Measurements from ENCODE around the gene RBM3.

The RBM3 gene

DNA sequence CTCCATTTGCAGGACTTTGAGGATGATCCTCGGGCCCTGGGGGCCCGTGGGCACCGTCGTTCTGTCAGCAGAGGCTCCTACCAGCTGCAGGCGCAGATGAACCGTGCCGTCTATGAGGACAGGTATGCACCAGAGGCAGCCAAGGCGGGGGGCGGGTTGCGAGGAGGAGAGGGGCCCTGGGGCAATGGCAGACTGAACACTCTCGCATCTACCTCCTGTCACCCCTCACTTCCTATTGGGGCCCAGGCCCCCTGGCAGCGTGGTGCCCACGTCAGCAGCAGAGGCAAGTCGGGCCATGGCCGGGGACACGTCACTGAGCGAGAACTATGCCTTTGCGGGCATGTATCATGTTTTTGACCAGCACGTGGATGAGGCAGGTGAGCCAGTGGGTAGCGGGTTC, 25.1 kb downstream of the RBM3 start:
- POLR2A ChIA-PET = no interaction called here

DNA sequence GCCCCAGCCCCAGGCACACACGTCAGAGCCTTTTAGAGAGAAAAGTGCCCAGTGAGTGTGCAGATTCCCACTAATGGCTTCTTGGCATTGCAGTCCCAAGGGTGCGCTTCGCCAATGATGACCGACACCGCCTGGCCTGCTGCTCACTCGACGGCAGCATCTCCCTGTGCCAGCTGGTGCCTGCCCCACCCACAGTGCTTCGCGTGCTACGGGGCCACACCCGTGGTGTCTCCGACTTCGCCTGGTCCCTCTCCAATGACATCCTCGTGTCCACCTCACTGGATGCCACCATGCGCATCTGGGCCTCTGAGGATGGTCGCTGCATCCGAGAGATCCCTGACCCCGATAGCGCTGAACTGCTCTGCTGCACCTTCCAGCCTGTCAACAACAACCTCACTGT, 25.9 kb downstream of the RBM3 start:
- Histone ChIP-seq H3K36me3 (ENCODE audit: control insufficient read depth in 4 of 4, insufficient read depth in 4 of 4, low read length in 3 of 4) (peaks cover 0 to 49% (median 23%) of the 10 kb centered on the region in 4 experiments), H3K4me1 (ENCODE audit: control extremely low read depth in 1 of 4, control insufficient read depth in 4 of 4, insufficient read depth in 4 of 4, low read length in 3 of 4) (peaks cover 0 to 11% (median 6%) of the 10 kb centered on the region in 4 experiments), H3K27me3 (replicated peaks in 2 of 5; ENCODE audit: control insufficient read depth in 4 of 5, insufficient read depth in 5 of 5, low read length in 4 of 5) (no peaks in the 10 kb centered on the region), H3K27ac (ENCODE audit: insufficient read depth in 1 of 2, low read depth in 1 of 2, low read length in 2 of 2, poor library complexity in 1 of 2, severe bottlenecking in 2 of 2) (no peak overlapping the region), H3K9me3 (ENCODE audit: control extremely low read depth in 1 of 5, control insufficient read depth in 4 of 5, insufficient read depth in 2 of 5, low read depth in 1 of 5, low read length in 4 of 5) (no peaks in the 10 kb centered on the region), H3K4me3 (ENCODE audit: control insufficient read depth in 1 of 7, extremely low read depth in 1 of 7, insufficient read depth in 4 of 7, low read depth in 2 of 7, low read length in 6 of 7) (no peak overlapping the region)
- DNase-seq = no peak
- CTCF ChIA-PET = no interaction called here
- POLR2A ChIA-PET = no interaction called here
- 95% methylated on average over 18 of the region's 19 CpGs for WGBS (ENCODE audit: insufficient coverage)

More for the DNA sequence above, 25.1 kb downstream of the RBM3 start:
- Histone ChIP-seq H3K27me3 (replicated peaks in 2 of 5; ENCODE audit: control insufficient read depth in 4 of 5, insufficient read depth in 5 of 5, low read length in 4 of 5) (no peaks in the 10 kb centered on the region), H3K36me3 (ENCODE audit: control insufficient read depth in 4 of 4, insufficient read depth in 4 of 4, low read length in 3 of 4) (peaks cover 0 to 41% (median 21%) of the 10 kb centered on the region in 4 experiments), H3K27ac (ENCODE audit: insufficient read depth in 1 of 2, low read depth in 1 of 2, low read length in 2 of 2, poor library complexity in 1 of 2, severe bottlenecking in 2 of 2) (no peak overlapping the region), H3K9me3 (ENCODE audit: control extremely low read depth in 1 of 5, control insufficient read depth in 4 of 5, insufficient read depth in 2 of 5, low read depth in 1 of 5, low read length in 4 of 5) (no peaks in the 10 kb centered on the region), H3K4me3 (ENCODE audit: control insufficient read depth in 1 of 7, extremely low read depth in 1 of 7, insufficient read depth in 4 of 7, low read depth in 2 of 7, low read length in 6 of 7) (no peak overlapping the region), H3K4me1 (ENCODE audit: control extremely low read depth in 1 of 4, control insufficient read depth in 4 of 4, insufficient read depth in 4 of 4, low read length in 3 of 4) (peaks cover 0 to 11% (median 6%) of the 10 kb centered on the region in 4 experiments)
- CTCF ChIA-PET = no interaction called here
- DNase-seq = no peak
- 94% methylated on average over 15 of the region's 20 CpGs for WGBS (ENCODE audit: insufficient coverage)

DNA sequence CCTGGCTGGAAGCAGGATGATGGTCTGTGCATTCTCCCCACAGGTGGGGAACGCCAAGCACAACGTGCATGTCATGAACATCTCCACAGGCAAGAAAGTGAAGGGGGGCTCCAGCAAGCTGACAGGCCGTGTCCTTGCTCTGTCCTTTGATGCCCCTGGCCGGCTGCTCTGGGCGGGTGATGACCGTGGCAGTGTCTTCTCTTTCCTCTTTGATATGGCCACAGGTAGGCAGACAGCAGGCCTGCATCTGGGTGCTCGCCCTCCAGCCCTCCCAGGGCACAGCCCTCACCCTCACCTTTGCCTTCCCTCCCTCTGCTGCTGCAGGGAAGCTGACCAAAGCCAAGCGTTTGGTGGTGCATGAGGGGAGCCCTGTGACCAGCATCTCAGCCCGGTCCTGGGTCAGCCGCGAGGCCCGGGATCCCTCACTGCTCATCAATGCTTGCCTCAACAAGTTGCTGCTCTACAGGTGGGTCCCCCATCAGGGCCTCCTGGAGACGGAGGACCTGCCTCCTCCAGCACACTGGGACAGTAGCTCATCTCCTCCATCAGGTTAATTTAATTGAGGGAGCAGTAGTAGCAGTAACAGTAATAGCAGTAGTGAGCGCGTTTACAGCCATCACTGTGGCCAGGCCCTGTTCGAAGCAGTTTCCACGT, 27.6 kb downstream of the RBM3 start:
- POLR2A ChIA-PET = no interaction called here
- peaks cover 0 to 50% (median 23%) of the 10 kb centered on the region in 4 experiments for H3K36me3 ChIP-seq (ENCODE audit: control insufficient read depth in 4 of 4, insufficient read depth in 4 of 4, low read length in 3 of 4)

DNA sequence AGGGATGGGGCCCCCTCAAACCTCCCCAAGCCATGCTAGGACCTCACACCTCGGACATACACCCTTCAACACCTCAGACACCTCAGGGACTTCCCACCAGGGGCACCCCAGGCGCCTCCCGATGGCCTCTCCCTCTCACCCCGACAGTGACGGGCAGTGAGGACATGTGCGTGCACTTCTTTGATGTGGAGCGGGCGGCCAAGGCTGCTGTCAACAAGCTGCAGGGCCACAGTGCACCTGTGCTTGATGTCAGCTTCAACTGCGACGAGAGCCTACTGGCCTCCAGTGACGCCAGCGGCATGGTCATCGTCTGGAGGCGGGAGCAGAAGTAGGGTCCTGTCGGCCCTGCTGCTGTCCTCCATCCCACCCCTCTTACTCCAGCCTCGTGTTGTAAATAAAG, 30.4 kb downstream of the RBM3 start:
- H3K9me3 ChIP-seq (ENCODE audit: control extremely low read depth in 1 of 5, control insufficient read depth in 4 of 5, insufficient read depth in 2 of 5, low read depth in 1 of 5, low read length in 4 of 5) = no peaks in the 10 kb centered on the region
- ChIA-PET POLR2A (no interaction called here), CTCF (no interaction called here)
- H3K36me3 ChIP-seq (ENCODE audit: control insufficient read depth in 4 of 4, insufficient read depth in 4 of 4, low read length in 3 of 4) = peaks cover 0 to 42% (median 17%) of the 10 kb centered on the region in 4 experiments
- no peak overlapping the region for H3K4me3 ChIP-seq (ENCODE audit: control insufficient read depth in 1 of 7, extremely low read depth in 1 of 7, insufficient read depth in 4 of 7, low read depth in 2 of 7, low read length in 6 of 7)
- no peaks in the 10 kb centered on the region for H3K27me3 ChIP-seq (replicated peaks in 2 of 5; ENCODE audit: control insufficient read depth in 4 of 5, insufficient read depth in 5 of 5, low read length in 4 of 5)
- 91% methylated on average over 15 of the region's 16 CpGs for WGBS (ENCODE audit: insufficient coverage)
- no peak for DNase-seq
- no peaks in the 10 kb centered on the region for H3K4me1 ChIP-seq (ENCODE audit: control extremely low read depth in 1 of 4, control insufficient read depth in 4 of 4, insufficient read depth in 4 of 4, low read length in 3 of 4)
- no peak overlapping the region for H3K27ac ChIP-seq (ENCODE audit: insufficient read depth in 1 of 2, low read depth in 1 of 2, low read length in 2 of 2, poor library complexity in 1 of 2, severe bottlenecking in 2 of 2)

More for the DNA sequence above, 27.6 kb downstream of the RBM3 start:
- WGBS (ENCODE audit: insufficient coverage) = 86% methylated on average over 10 of the region's 17 CpGs
- H3K27ac ChIP-seq (ENCODE audit: insufficient read depth in 1 of 2, low read depth in 1 of 2, low read length in 2 of 2, poor library complexity in 1 of 2, severe bottlenecking in 2 of 2) = no peak overlapping the region
- CTCF ChIA-PET = interaction anchor here (1.0 kb wide), 1 partner anchor 15 kb away, joined by 3 read pairs; no protein-coding TSS in a partner anchor
- no peaks in the 10 kb centered on the region for H3K27me3 ChIP-seq (replicated peaks in 2 of 5; ENCODE audit: control insufficient read depth in 4 of 5, insufficient read depth in 5 of 5, low read length in 4 of 5)
- no peak overlapping the region for H3K4me3 ChIP-seq (ENCODE audit: control insufficient read depth in 1 of 7, extremely low read depth in 1 of 7, insufficient read depth in 4 of 7, low read depth in 2 of 7, low read length in 6 of 7)
- DNase-seq = no peak
- H3K4me1 ChIP-seq (ENCODE audit: control extremely low read depth in 1 of 4, control insufficient read depth in 4 of 4, insufficient read depth in 4 of 4, low read length in 3 of 4) = peaks cover 0 to 8% (median 4%) of the 10 kb centered on the region in 4 experiments
- H3K9me3 ChIP-seq (ENCODE audit: control extremely low read depth in 1 of 5, control insufficient read depth in 4 of 5, insufficient read depth in 2 of 5, low read depth in 1 of 5, low read length in 4 of 5) = no peaks in the 10 kb centered on the region

DNA sequence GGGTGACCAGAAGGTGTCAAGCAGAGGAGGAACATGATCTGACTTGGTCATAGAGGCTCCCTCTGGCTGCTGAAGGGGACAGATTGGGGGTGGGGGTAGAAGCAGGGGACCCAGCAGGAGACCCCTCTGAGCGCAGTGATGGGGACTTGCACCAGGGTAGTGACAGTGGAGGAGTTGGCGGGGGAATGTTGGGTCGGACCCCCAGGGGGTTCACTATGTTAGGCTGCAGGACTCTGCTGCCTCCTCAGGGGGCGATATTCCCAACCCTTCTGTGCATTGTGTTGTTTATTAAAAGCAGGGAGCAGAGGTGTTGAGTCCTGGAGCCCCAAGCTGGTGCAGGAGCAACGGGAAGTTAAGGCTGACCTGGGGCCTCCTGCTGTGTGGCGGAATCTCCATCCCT, 31.8 kb downstream of the RBM3 start:
- CTCF ChIA-PET = no interaction called here
- POLR2A ChIA-PET = no interaction called here
- no peak overlapping the region for H3K4me3 ChIP-seq (ENCODE audit: control insufficient read depth in 1 of 7, extremely low read depth in 1 of 7, insufficient read depth in 4 of 7, low read depth in 2 of 7, low read length in 6 of 7)
- H3K27ac ChIP-seq (ENCODE audit: insufficient read depth in 1 of 2, low read depth in 1 of 2, low read length in 2 of 2, poor library complexity in 1 of 2, severe bottlenecking in 2 of 2) = no peak overlapping the region
- H3K4me1 ChIP-seq (ENCODE audit: control extremely low read depth in 1 of 4, control insufficient read depth in 4 of 4, insufficient read depth in 4 of 4, low read length in 3 of 4) = no peaks in the 10 kb centered on the region
- 75% methylated on average over 4 of the region's 6 CpGs for WGBS (ENCODE audit: insufficient coverage)
- H3K36me3 ChIP-seq (ENCODE audit: control insufficient read depth in 4 of 4, insufficient read depth in 4 of 4, low read length in 3 of 4) = peaks cover 0 to 32% (median 12%) of the 10 kb centered on the region in 4 experiments
- no peaks in the 10 kb centered on the region for H3K27me3 ChIP-seq (replicated peaks in 2 of 5; ENCODE audit: control insufficient read depth in 4 of 5, insufficient read depth in 5 of 5, low read length in 4 of 5)
- DNase-seq = no peak
- H3K9me3 ChIP-seq (ENCODE audit: control extremely low read depth in 1 of 5, control insufficient read depth in 4 of 5, insufficient read depth in 2 of 5, low read depth in 1 of 5, low read length in 4 of 5) = no peaks in the 10 kb centered on the region

DNA sequence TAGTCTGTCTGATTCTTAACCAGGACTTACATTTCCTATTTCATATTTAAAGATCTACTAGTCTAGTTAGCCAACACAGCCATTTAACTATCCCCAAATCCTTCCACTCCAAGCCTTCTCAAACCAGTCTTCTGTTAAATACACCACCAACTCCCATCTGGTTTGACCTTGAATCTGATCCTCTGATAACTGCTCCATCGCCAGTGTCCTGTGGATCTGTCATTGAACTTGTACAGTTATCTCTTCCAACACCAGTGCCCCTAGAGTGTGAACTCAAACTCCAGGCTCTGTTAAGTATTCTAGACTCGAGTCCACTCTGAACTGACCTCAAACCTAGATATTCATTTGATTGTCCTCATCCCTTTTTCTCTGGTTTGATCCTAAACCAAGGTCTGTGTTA, 37.4 kb downstream of the RBM3 start:
- Histone ChIP-seq H3K9me3 (ENCODE audit: control extremely low read depth in 1 of 5, control insufficient read depth in 4 of 5, insufficient read depth in 2 of 5, low read depth in 1 of 5, low read length in 4 of 5) (no peaks in the 10 kb centered on the region), H3K4me1 (ENCODE audit: control extremely low read depth in 1 of 4, control insufficient read depth in 4 of 4, insufficient read depth in 4 of 4, low read length in 3 of 4) (peaks cover 0 to 3% (median under 1%) of the 10 kb centered on the region in 4 experiments), H3K4me3 (ENCODE audit: control insufficient read depth in 1 of 7, extremely low read depth in 1 of 7, insufficient read depth in 4 of 7, low read depth in 2 of 7, low read length in 6 of 7) (no peak overlapping the region), H3K27ac (ENCODE audit: insufficient read depth in 1 of 2, low read depth in 1 of 2, low read length in 2 of 2, poor library complexity in 1 of 2, severe bottlenecking in 2 of 2) (no peak overlapping the region), H3K36me3 (ENCODE audit: control insufficient read depth in 4 of 4, insufficient read depth in 4 of 4, low read length in 3 of 4) (no peaks in the 10 kb centered on the region), H3K27me3 (replicated peaks in 2 of 5; ENCODE audit: control insufficient read depth in 4 of 5, insufficient read depth in 5 of 5, low read length in 4 of 5) (no peaks in the 10 kb centered on the region)
- POLR2A ChIA-PET = no interaction called here
- no peak for DNase-seq
- 59% methylated on average over 2 of the region's 2 CpGs for WGBS (ENCODE audit: insufficient coverage)
- CTCF ChIA-PET = no interaction called here

DNA sequence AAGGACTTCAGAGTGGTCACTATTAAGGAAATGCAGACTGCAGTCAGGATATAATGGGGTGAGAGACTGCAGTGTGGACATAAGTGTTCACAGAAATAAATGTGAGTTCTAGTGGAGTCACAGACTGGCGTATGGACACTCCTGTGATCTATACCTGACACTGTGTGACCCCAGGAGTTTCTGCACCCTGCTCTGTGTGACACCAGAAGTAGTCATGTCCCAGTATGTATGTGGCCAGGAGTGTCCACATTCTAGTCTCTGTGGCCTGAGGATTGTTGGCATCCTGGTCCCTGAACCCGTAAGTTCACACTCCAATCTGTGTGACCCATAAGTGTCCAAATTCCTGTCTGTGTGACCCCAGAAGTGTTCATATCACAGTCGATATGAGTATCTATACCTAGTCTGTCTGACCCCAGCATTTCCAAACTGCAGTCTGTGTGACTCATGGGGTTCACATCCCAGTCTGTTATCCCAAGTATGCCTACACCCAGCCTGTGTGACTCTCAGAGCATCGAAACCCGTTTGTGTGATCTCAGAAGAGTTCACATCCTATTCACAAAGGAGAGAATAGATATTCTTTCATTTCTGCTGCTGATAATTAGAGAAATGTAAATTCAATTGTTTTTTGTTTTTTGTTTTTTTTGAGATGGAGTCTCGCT, 39.3 kb downstream of the RBM3 start:
- POLR2A ChIA-PET = no interaction called here
- no peaks in the 10 kb centered on the region for H3K36me3 ChIP-seq (ENCODE audit: control insufficient read depth in 4 of 4, insufficient read depth in 4 of 4, low read length in 3 of 4)
- no peaks in the 10 kb centered on the region for H3K27me3 ChIP-seq (replicated peaks in 2 of 5; ENCODE audit: control insufficient read depth in 4 of 5, insufficient read depth in 5 of 5, low read length in 4 of 5)
- CTCF ChIA-PET = no interaction called here
- DNase-seq = no peak
- WGBS (ENCODE audit: insufficient coverage) = 95% methylated on average over 4 of the region's 6 CpGs
- H3K27ac ChIP-seq (ENCODE audit: insufficient read depth in 1 of 2, low read depth in 1 of 2, low read length in 2 of 2, poor library complexity in 1 of 2, severe bottlenecking in 2 of 2) = no peak overlapping the region
- peaks cover 6 to 17% (median 8%) of the 10 kb centered on the region in 4 experiments for H3K4me1 ChIP-seq (ENCODE audit: control extremely low read depth in 1 of 4, control insufficient read depth in 4 of 4, insufficient read depth in 4 of 4, low read length in 3 of 4)
- no peak overlapping the region for H3K4me3 ChIP-seq (ENCODE audit: control insufficient read depth in 1 of 7, extremely low read depth in 1 of 7, insufficient read depth in 4 of 7, low read depth in 2 of 7, low read length in 6 of 7)
- H3K9me3 ChIP-seq (ENCODE audit: control extremely low read depth in 1 of 5, control insufficient read depth in 4 of 5, insufficient read depth in 2 of 5, low read depth in 1 of 5, low read length in 4 of 5) = no peaks in the 10 kb centered on the region

Data from common myeloid progenitor, CD34-positive (primary cell).